Measurements from ENCODE around the gene MT1M.
A peak's percentile ranks its signal among the peaks of the same experiment; 100 is the strongest.
"Not testable (repeated sequence)": the region's sequence is repeated elsewhere in the genome, so short reads cannot be mapped to it uniquely, and the experiment has no call there.

MT1M gene

DNA sequence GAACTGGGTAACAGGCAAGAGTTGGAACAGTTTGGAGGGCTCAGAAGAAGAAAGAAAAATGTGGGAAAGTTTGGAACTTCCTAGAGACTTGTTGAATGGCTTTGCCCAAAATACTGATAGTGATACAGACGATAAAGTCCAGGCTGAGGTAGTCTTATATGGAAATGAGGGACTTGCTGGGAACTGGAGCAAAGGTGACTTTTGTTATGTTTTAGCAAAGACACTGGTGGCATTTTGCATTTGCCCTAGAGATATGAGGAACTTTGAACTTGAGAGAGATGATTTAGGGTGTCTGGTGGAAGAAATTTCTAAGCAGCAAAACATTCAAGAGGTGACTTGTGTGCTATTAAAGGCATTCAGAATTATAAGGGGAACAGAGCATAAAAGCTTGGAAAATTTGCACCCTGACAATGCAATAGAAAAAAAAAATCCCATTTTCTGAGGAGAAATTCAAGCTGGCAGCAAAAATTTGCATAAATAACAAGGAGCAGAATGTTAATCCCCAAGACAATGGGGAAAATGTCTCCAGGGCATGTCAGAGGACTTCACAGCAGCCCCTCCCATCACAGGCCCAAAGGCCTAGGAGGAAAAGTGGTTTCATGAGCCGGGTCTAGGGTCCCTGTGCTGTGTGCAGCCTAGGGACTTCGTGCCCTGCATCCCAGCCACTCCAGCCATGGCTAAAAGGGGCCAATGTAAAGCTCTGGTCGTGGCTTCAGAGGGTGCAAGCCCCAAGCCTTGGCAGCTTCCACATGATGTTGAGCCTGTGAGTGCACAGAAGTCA is 10.6 kb upstream of the MT1M start:
- H3K9me3 ChIP-seq (ENCODE audit: control insufficient read depth, low read length); DNase-seq (ENCODE audit: low read depth); H3K36me3 ChIP-seq (ENCODE audit: control insufficient read depth, insufficient read depth, low read length, severe bottlenecking); H3K9ac ChIP-seq (ENCODE audit: low read length); H3K27me3 ChIP-seq (replicated peaks; ENCODE audit: control insufficient read depth, insufficient read depth, low read length); H3K4me3 ChIP-seq (ENCODE audit: low read length): not testable (repeated sequence)
- peaks cover 28% of the 10 kb centered on the region for H3K4me1 ChIP-seq (ENCODE audit: control insufficient read depth, insufficient read depth, low read length)

DNA sequence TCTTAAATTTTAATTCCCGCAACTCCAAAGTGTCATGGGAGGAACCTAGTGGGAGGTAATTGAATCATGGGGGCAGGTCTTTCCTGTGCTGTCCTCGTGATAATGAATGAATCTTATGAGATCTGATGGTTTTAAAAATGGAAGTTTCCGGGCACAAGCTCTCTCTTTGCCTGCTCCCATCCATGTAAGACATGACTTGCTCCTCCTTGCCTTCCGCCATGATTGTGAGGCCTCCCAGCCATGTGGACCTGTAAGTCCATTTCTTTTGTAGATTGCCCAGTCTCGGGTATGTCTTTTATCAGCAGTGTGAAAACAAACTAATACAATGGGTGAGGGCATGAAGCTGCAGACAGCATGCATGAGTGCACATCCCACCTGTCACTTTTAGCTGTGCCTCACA is 9.3 kb upstream of the MT1M start:
- H3K27me3 ChIP-seq (replicated peaks; ENCODE audit: control insufficient read depth, insufficient read depth, low read length); H3K36me3 ChIP-seq (ENCODE audit: control insufficient read depth, insufficient read depth, low read length, severe bottlenecking); H3K4me3 ChIP-seq (ENCODE audit: low read length); H3K9me3 ChIP-seq (ENCODE audit: control insufficient read depth, low read length); DNase-seq (ENCODE audit: low read depth); H3K9ac ChIP-seq (ENCODE audit: low read length): not testable (repeated sequence)
- H3K4me1 ChIP-seq (ENCODE audit: control insufficient read depth, insufficient read depth, low read length) = peaks cover 22% of the 10 kb centered on the region

DNA sequence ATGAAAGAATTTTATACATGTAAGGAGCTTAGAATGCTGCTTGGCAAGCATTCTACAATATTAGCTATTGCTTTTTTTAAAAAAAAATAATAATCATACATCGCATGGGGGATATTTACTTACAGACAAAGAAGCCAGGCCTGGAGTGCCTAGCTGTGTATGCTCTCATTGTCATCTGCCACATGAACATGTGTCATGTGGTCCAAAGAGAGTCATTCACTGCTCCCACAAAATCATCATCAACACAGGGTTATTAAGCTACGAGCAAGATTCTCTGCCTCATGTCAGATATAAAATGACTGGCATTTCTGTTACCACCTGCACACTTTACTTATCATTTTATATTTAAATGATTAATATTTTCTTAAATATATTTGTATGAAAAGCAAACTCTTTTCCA is 8.8 kb upstream of the MT1M start:
- Histone ChIP-seq H3K9me3 (ENCODE audit: control insufficient read depth, low read length) (no peaks in the 10 kb centered on the region), H3K36me3 (ENCODE audit: control insufficient read depth, insufficient read depth, low read length, severe bottlenecking) (no peaks in the 10 kb centered on the region), H3K4me1 (ENCODE audit: control insufficient read depth, insufficient read depth, low read length) (peaks cover 22% of the 10 kb centered on the region), H3K4me3 (ENCODE audit: low read length) (no peak overlapping the region), H3K27me3 (replicated peaks; ENCODE audit: control insufficient read depth, insufficient read depth, low read length) (no peaks in the 10 kb centered on the region), H3K9ac (ENCODE audit: low read length) (no peak overlapping the region)
- DNase-seq (ENCODE audit: low read depth) = no peak

DNA sequence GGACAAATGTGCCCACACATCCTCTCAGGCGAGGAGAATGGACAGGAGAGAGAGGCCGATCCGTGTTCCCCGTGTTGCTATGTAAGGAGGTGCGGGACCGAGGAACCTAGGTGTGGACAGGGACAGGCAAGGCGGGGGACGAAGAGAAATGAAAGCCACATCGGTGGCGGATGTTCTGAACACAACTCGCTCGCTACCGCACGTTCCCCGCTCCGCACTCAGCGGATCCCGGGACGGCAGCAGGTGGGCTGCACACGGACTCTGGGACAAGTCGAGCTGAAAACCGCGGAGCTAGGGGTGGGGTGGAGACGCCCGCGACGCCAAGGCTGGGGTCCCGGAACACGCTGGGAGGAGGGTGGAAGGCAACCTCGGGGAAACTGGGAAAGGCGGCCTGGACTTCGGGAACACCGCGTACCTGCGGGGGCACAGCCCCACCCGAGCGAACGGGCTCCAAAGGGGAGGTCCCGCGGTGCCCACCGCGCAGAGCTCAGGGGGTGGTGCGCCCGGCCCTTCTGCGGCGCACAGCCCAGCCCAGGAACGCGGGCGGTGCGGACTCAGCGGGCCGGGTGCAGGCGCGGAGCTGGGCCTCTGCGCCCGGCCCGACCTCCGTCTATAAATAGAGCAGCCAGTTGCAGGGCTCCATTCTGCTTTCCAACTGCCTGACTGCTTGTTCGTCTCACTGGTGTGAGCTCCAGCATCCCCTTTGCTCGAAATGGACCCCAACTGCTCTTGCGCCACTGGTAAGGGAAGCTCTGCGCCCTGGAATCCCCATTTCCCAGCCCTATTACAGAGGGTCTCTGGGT is 7.1 kb upstream of the MT1M start, which contains the start of gene MT1E:
MT1E (plus strand) TSS at position 642 of the 803 bp plus-strand sequence; CDS start at position 713, 71 bp downstream.
- H3K4me1 ChIP-seq (ENCODE audit: control insufficient read depth, insufficient read depth, low read length) = peaks cover 22% of the 10 kb centered on the region
- no peaks in the 10 kb centered on the region for H3K9me3 ChIP-seq (ENCODE audit: control insufficient read depth, low read length)
- DNase-seq (ENCODE audit: low read depth) = peak; percentile 76
- H3K9ac ChIP-seq (ENCODE audit: low read length) = peak within 1 kb of the TSS; percentile 98
- no peaks in the 10 kb centered on the region for H3K36me3 ChIP-seq (ENCODE audit: control insufficient read depth, insufficient read depth, low read length, severe bottlenecking)
- H3K27me3 ChIP-seq (replicated peaks; ENCODE audit: control insufficient read depth, insufficient read depth, low read length) = no peaks in the 10 kb centered on the region
- H3K4me3 ChIP-seq (ENCODE audit: low read length) = peak within 1 kb of the TSS; percentile 92

DNA sequence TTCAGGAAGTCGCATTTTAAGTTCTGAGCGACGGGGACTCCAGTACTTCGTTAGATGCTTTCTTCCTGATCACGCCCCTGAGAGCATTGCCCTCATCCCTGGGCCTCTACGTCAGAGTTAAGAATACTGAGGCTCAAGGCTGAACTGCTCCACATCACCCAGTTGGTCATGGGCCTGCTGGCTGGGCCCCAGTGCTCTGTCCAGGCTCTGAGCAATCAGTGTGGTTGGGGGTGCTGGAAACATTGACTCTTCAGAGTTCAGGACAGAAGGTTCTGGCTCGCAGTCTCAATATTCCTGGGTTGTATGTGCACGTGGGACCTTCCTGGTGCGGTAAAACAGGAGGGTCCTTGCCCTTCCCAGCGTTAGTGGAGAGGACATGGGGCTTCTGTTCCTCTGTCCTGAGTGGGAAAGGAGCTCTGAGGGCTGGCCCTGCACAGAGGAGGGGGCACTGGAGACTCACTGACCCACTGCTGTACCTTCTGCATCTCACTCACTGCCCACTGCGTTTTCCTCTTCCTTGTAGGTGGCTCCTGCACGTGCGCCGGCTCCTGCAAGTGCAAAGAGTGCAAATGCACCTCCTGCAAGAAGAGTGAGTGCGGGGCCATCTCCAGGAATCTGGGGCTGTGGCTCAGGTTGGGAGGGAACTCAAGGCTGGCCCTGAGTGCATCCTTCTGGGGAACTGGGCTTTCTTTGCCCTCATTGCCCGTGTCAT is 6.4 kb upstream of the MT1M start:
- Histone ChIP-seq H3K27me3 (replicated peaks; ENCODE audit: control insufficient read depth, insufficient read depth, low read length) (no peaks in the 10 kb centered on the region), H3K9ac (ENCODE audit: low read length) (peak overlapping the region; percentile 98), H3K4me3 (ENCODE audit: low read length) (peak overlapping the region; percentile 92), H3K36me3 (ENCODE audit: control insufficient read depth, insufficient read depth, low read length, severe bottlenecking) (no peaks in the 10 kb centered on the region), H3K9me3 (ENCODE audit: control insufficient read depth, low read length) (no peaks in the 10 kb centered on the region), H3K4me1 (ENCODE audit: control insufficient read depth, insufficient read depth, low read length) (peaks cover 22% of the 10 kb centered on the region)
- peak; percentile 49 for DNase-seq (ENCODE audit: low read depth)

DNA sequence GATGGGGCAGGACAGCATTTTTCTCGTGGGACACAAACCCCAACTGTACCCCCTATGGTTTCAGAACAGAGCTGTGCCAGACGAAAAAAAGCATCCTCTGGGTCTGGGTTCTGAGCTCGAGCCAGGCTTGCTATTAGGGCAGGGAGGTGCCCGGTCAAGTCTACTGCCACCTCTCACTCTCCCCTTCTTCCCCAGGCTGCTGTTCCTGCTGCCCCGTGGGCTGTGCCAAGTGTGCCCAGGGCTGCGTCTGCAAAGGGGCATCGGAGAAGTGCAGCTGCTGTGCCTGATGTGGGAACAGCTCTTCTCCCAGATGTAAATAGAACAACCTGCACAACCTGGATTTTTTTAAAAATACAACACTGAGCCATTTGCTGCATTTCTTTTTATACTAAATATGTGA is 5.8 kb upstream of the MT1M start:
- H3K36me3 ChIP-seq (ENCODE audit: control insufficient read depth, insufficient read depth, low read length, severe bottlenecking) = no peaks in the 10 kb centered on the region
- DNase-seq (ENCODE audit: low read depth) = no peak
- H3K4me1 ChIP-seq (ENCODE audit: control insufficient read depth, insufficient read depth, low read length) = peaks cover 22% of the 10 kb centered on the region
- peak overlapping the region; percentile 98 for H3K9ac ChIP-seq (ENCODE audit: low read length)
- H3K27me3 ChIP-seq (replicated peaks; ENCODE audit: control insufficient read depth, insufficient read depth, low read length) = no peaks in the 10 kb centered on the region
- peak overlapping the region; percentile 92 for H3K4me3 ChIP-seq (ENCODE audit: low read length)
- H3K9me3 ChIP-seq (ENCODE audit: control insufficient read depth, low read length) = no peaks in the 10 kb centered on the region

DNA sequence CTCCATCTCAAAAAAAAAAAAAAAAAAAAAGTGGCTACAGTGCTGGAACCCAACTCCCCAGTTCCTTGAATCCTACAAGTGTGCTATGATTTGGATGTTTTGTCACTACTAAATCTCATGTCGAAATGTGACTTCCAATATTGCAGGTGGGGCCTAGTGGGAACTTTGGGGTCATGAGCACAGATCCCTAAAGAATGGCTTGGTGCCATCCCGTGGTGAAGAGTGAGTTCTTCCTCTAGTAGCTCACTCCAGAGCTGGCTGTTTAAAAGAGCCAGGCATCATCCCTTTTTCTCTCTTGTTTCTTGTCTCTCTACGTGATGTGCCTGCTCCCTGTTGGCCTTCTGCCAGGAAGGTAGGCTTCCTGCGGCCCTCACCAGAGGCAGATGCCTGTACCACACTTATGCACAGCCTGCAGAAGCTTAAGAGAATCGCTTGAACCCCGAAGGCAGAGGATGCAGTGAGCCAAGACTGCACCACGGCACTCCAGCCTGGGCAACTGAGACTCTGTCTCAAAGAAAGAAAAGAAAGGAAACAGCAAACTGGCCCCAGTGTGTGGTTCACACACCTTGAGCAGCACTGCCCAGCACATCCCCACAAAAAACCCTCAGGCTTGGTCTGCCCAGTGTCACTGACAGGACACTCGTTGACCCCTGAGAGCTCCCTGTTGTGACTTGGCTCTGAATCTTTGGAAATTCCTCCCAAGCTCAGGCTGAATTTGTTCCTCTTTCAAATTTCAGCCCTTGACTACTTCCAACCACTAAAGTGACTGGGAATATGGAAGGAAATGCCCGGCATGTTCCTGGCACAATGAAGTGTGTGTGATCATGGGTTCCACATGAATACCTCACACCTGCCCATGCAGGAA is 3.7 kb upstream of the MT1M start:
- DNase-seq (ENCODE audit: low read depth) = no peak
- Histone ChIP-seq H3K27me3 (replicated peaks; ENCODE audit: control insufficient read depth, insufficient read depth, low read length) (no peaks in the 10 kb centered on the region), H3K36me3 (ENCODE audit: control insufficient read depth, insufficient read depth, low read length, severe bottlenecking) (no peaks in the 10 kb centered on the region)

DNA sequence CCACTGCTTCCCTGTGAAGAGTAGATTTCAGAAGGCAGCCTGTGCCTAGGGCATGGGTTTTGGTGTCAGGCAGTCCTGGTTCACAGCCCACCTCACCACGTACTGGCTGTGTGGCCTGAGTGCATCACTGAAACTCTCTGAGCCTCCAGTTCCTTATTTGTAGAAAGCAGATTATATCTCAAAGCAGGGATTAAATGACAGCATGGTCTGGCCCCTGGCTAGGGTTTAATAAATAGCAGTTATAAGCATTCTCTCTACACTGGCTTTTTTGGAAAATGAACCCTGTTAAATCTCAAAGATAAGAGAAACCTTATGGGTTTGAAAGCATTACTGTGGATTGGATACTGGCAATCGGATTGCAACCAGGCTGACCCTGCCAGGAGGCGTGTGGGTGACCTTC is 2.9 kb upstream of the MT1M start:
- Histone ChIP-seq H3K27me3 (replicated peaks; ENCODE audit: control insufficient read depth, insufficient read depth, low read length) (no peaks in the 10 kb centered on the region), H3K4me3 (ENCODE audit: low read length) (no peak overlapping the region), H3K36me3 (ENCODE audit: control insufficient read depth, insufficient read depth, low read length, severe bottlenecking) (no peaks in the 10 kb centered on the region), H3K4me1 (ENCODE audit: control insufficient read depth, insufficient read depth, low read length) (peaks cover 29% of the 10 kb centered on the region), H3K9ac (ENCODE audit: low read length) (no peak overlapping the region), H3K9me3 (ENCODE audit: control insufficient read depth, low read length) (no peaks in the 10 kb centered on the region)
- no peak for DNase-seq (ENCODE audit: low read depth)

More for the DNA sequence above, 3.7 kb upstream of the MT1M start:
- Histone ChIP-seq H3K4me3 (ENCODE audit: low read length) (no peak overlapping the region), H3K4me1 (ENCODE audit: control insufficient read depth, insufficient read depth, low read length) (peaks cover 29% of the 10 kb centered on the region), H3K9ac (ENCODE audit: low read length) (no peak overlapping the region), H3K9me3 (ENCODE audit: control insufficient read depth, low read length) (no peaks in the 10 kb centered on the region)

DNA sequence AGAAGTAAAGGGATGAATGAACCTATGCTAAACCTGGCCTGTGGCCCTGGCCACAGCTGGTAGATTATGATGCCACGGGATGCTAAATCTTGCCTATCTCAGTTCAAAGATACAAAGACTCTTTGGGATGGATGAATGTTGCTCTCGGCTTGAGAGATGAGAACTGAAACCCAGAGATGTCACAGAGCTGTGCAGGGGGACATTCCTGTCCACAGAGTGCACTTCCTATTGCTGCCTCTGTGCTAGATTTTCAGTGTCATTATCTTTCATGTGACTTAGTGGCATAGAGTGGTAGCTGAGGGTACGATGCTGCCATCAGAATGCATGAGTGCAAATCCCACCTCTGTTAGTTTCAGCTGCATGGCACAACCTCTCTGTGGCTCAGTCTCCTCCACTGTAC is 2.3 kb upstream of the MT1M start:
- Histone ChIP-seq H3K9ac (ENCODE audit: low read length) (no peak overlapping the region), H3K27me3 (replicated peaks; ENCODE audit: control insufficient read depth, insufficient read depth, low read length) (no peaks in the 10 kb centered on the region), H3K4me3 (ENCODE audit: low read length) (no peak overlapping the region), H3K36me3 (ENCODE audit: control insufficient read depth, insufficient read depth, low read length, severe bottlenecking) (no peaks in the 10 kb centered on the region), H3K9me3 (ENCODE audit: control insufficient read depth, low read length) (no peaks in the 10 kb centered on the region), H3K4me1 (ENCODE audit: control insufficient read depth, insufficient read depth, low read length) (peaks cover 23% of the 10 kb centered on the region)
- no peak for DNase-seq (ENCODE audit: low read depth)

DNA sequence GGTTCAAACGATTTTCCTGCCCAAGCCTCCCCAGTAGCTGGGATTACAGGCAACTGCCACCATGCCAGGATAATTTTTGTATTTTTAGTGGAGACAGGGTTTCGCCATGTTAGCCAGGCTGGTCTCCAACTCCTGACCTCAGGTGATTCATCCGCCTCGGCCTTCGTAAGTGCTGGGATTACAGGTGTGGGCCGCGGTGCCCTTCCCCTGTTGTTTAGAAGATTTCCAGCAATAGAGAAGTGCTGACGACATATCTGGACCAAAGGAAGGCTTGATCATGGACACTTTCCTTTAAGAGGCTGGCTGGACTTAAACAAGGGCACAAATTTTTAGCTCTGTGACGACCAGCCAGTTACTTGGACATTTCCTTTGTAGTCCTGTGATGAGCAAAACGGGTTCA is 1.3 kb upstream of the MT1M start:
- Histone ChIP-seq H3K36me3 (ENCODE audit: control insufficient read depth, insufficient read depth, low read length, severe bottlenecking) (no peaks in the 10 kb centered on the region), H3K4me1 (ENCODE audit: control insufficient read depth, insufficient read depth, low read length) (peaks cover 17% of the 10 kb centered on the region), H3K27me3 (replicated peaks; ENCODE audit: control insufficient read depth, insufficient read depth, low read length) (no peaks in the 10 kb centered on the region), H3K9ac (ENCODE audit: low read length) (no peak overlapping the region), H3K9me3 (ENCODE audit: control insufficient read depth, low read length) (no peaks in the 10 kb centered on the region), H3K4me3 (ENCODE audit: low read length) (no peak overlapping the region)
- DNase-seq (ENCODE audit: low read depth) = no peak
